Osteocyte (in vitro differentiated cells): Measurements from ENCODE around the gene ZNF778. TPM values are rescaled to one million over a fixed set of nuclear protein-coding genes. Genes with fewer than 3 reads are reported as not detected.

Source experiments
- DNase-seq: peaks from one replicate; pipeline ENCODE4 v3.0.0; 2021; ENCODE audit warnings: mixed read lengths; ENCODE audit not compliant: unreplicated experiment; ENCODE audit errors: extremely low spot score
- H3K27ac Mint-ChIP-seq: one replicate; pipeline ENCODE4 v1.8.0; 2021; ENCODE audit warnings: mild to moderate bottlenecking, mixed read lengths; ENCODE audit not compliant: unreplicated experiment
- H3K27me3 Mint-ChIP-seq: one replicate; pipeline ENCODE4 v1.8.0; 2021; ENCODE audit warnings: mixed read lengths; ENCODE audit not compliant: unreplicated experiment
- H3K36me3 Mint-ChIP-seq: one replicate; pipeline ENCODE4 v1.8.0; 2021; ENCODE audit warnings: mixed read lengths; ENCODE audit not compliant: unreplicated experiment
- H3K4me1 Mint-ChIP-seq: one replicate; pipeline ENCODE4 v1.8.0; 2021; ENCODE audit warnings: mixed read lengths; ENCODE audit not compliant: unreplicated experiment
- H3K4me3 Mint-ChIP-seq: one replicate; pipeline ENCODE4 v1.8.0; 2021; ENCODE audit warnings: mild to moderate bottlenecking, moderate library complexity, mixed read lengths; ENCODE audit not compliant: unreplicated experiment
- H3K9me3 Mint-ChIP-seq: one replicate; pipeline ENCODE4 v1.8.0; 2021; ENCODE audit warnings: mixed read lengths; ENCODE audit not compliant: unreplicated experiment
- CTCF ChIP-seq: fragments of 200-600 bp; sonication (generic); IDR thresholded peaks from 2 replicates; pipeline ENCODE4 v1.5.0; 2021; ENCODE audit warnings: antibody characterized with exemption, mild to moderate bottlenecking, moderate library complexity
- total RNA-seq: library from RNA; stranded (reverse); gene quantifications from 2 replicates; pipeline ENCODE4 v1.2.1, GENCODE V29; 2021

Gene ZNF778
- total RNA-seq, 1 donor from 2014 or later, result 10.5 TPM

DNA sequence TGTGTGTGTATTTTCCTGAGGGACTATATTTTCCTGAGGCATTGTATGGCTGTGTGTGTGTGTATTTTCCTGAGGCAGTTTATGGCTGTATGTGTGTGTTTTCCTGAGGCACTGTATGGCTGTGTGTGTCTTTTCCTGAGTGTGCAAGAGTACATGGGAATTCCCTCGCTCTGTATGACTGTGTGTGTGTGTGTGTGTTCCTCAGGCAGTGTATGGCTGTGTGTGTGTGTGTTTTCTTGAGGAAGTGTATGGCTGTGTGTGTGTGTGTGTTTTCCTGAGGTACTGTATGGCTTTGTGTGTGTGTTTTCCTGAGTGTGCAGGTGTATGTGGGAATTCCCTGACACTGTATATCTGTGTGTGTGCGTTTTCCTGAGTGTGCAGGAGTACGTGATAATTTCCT lies 4.1 kb downstream of the ZNF778 start:
- Mint-ChIP-seq H3K9me3 (peaks cover 7% of the 10 kb centered on the region), H3K36me3 (peaks cover 38% of the 10 kb centered on the region), H3K4me1 (peaks cover 12% of the 10 kb centered on the region), H3K27me3 (no peaks in the 10 kb centered on the region), H3K27ac (no peak overlapping the region), H3K4me3 (no peak overlapping the region)
- TF ChIP-seq CTCF, result no peak
- no peak for DNase-seq

- Mint-ChIP-seq H3K4me1 (peaks cover 10% of the 10 kb centered on the region), H3K4me3 (no peak overlapping the region), H3K9me3 (peaks cover 16% of the 10 kb centered on the region), H3K27me3 (no peaks in the 10 kb centered on the region), H3K27ac (no peak overlapping the region), H3K36me3 (peaks cover 51% of the 10 kb centered on the region)
- no peak for DNase-seq
- TF ChIP-seq CTCF, result no peak
Observed at GRCh38 chr16:89222931-89223330, 5.4 kb downstream of the ZNF778 start.

DNA sequence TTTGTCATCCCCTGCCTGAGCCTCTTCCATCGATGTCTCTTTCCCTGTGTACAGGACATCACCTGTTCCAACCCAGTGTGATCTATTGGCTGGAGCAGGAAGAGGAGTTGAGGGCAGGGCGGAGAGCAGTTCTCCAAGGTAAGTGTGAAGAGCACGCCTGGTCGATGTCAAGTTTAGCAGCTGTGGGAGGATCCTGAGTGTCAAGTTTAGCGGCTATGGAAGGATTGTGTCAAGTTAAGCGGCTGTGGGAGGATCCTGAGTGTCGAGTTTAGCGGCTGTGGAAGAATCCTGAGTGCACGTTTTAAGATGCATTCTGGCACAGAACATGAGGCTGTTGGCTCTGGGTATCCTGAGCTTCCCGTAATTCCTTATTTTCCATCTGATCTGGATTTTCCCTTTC lies 7.2 kb downstream of the ZNF778 start:
- DNase-seq, result no peak
- no peak for TF ChIP-seq CTCF
- Mint-ChIP-seq H3K9me3 (peaks cover 25% of the 10 kb centered on the region), H3K27me3 (no peaks in the 10 kb centered on the region), H3K4me1 (peaks cover under 1% of the 10 kb centered on the region), H3K4me3 (no peak overlapping the region), H3K27ac (no peak overlapping the region), H3K36me3 (peaks cover 65% of the 10 kb centered on the region)

DNA sequence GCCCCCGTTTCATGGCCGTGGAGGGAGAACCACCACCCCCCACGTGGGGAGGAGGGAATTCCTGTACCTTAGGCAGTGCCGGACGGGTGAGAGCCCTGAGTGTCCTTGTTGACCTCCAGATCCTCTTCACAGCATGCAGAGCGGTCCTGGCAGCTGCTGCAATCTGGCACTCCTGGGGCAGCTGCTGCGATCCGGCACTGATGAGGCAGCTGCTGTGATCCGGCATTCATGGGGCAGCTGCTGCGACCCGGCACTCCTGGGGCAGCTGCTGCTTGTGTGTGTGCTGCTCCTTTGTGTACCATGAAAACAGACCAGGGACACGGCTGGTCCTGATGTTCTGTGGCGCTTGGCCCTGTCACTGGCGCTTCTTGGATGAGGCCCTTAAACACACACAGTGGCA lies 12.8 kb downstream of the ZNF778 start:
- Mint-ChIP-seq H3K9me3 (peaks cover 28% of the 10 kb centered on the region), H3K27ac (no peak overlapping the region)
- no peak for TF ChIP-seq CTCF

DNA sequence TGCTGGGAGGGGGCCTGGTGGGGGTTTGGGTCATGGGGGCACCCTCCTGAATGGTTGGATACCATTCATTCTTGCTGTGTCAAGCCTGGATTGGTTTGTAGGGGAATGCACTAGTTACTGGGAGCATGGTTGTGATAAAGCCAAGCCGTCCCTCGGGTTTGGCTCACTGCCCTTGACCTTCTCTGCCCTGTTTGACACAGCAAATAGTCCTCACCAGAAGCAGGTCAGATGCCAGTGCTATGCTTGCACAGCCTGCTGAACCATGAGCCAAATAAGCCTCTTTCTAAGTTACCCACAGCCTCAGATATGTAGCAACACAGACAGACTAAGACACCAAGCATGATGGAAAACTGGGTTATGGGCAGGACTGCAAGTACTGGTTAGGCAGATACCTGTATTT lies 14.6 kb downstream of the ZNF778 start:
- peaks cover 18% of the 10 kb centered on the region for H3K9me3 Mint-ChIP-seq
- no peak for DNase-seq

More for the DNA sequence above, 12.8 kb downstream of the ZNF778 start:
- H3K27me3 Mint-ChIP-seq, result no peaks in the 10 kb centered on the region
- H3K36me3 Mint-ChIP-seq, result peaks cover 78% of the 10 kb centered on the region
- H3K4me1 Mint-ChIP-seq, result no peaks in the 10 kb centered on the region
- no peak for DNase-seq
- no peak overlapping the region for H3K4me3 Mint-ChIP-seq

More for the DNA sequence above, 14.6 kb downstream of the ZNF778 start:
- Mint-ChIP-seq H3K4me3 (no peak overlapping the region), H3K4me1 (no peaks in the 10 kb centered on the region), H3K27ac (no peak overlapping the region), H3K27me3 (no peaks in the 10 kb centered on the region), H3K36me3 (peaks cover 65% of the 10 kb centered on the region)
- no peak for TF ChIP-seq CTCF
